D721Med (cell line): ENCODE data around the gene EDC4.

Experiments used
- DNase-seq: peaks from one replicate; pipeline ENCODE4 v3.0.0; 2011; ENCODE audit warnings: low spot score; ENCODE audit not compliant: insufficient read length
- FAIRE-seq: peaks from 2 replicates; lab custom pipeline; 2011; peaks lifted over from hg19 to GRCh38; lab: Jason Lieb, UNC
- TF ChIP-seq, protein P1 (sequence below): IDR thresholded peaks from 2 replicates; pipeline ENCODE4 v1.5.1; 2012; ENCODE audit warnings: mild to moderate bottlenecking, control low read depth; ENCODE audit not compliant: insufficient read depth; ENCODE audit errors: missing control alignments

EDC4 gene

DNA sequence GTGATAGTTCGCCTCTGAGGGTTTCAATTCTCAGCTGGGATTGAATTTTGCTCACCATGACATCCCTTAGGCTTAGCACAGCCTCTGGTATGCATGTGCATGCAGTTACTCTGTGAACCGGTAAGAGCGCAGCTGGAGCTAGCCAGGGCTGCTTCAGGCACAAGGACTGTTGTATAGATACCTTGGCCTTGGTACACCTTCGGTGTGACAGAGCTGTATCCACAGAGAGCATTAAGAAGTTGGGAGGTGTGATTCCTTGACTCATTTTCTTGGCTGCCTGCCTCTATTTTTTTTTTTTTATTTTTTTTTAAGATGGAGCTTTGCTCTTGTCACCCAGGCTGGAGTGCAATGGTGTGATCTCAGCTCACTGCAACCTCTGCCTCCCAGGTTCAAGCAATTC, 28.4 kb upstream of the EDC4 start:
- DNase-seq (no peak), FAIRE-seq (no peak)
- TF ChIP-seq, protein P1, sequence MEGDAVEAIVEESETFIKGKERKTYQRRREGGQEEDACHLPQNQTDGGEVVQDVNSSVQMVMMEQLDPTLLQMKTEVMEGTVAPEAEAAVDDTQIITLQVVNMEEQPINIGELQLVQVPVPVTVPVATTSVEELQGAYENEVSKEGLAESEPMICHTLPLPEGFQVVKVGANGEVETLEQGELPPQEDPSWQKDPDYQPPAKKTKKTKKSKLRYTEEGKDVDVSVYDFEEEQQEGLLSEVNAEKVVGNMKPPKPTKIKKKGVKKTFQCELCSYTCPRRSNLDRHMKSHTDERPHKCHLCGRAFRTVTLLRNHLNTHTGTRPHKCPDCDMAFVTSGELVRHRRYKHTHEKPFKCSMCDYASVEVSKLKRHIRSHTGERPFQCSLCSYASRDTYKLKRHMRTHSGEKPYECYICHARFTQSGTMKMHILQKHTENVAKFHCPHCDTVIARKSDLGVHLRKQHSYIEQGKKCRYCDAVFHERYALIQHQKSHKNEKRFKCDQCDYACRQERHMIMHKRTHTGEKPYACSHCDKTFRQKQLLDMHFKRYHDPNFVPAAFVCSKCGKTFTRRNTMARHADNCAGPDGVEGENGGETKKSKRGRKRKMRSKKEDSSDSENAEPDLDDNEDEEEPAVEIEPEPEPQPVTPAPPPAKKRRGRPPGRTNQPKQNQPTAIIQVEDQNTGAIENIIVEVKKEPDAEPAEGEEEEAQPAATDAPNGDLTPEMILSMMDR = no peak

DNA sequence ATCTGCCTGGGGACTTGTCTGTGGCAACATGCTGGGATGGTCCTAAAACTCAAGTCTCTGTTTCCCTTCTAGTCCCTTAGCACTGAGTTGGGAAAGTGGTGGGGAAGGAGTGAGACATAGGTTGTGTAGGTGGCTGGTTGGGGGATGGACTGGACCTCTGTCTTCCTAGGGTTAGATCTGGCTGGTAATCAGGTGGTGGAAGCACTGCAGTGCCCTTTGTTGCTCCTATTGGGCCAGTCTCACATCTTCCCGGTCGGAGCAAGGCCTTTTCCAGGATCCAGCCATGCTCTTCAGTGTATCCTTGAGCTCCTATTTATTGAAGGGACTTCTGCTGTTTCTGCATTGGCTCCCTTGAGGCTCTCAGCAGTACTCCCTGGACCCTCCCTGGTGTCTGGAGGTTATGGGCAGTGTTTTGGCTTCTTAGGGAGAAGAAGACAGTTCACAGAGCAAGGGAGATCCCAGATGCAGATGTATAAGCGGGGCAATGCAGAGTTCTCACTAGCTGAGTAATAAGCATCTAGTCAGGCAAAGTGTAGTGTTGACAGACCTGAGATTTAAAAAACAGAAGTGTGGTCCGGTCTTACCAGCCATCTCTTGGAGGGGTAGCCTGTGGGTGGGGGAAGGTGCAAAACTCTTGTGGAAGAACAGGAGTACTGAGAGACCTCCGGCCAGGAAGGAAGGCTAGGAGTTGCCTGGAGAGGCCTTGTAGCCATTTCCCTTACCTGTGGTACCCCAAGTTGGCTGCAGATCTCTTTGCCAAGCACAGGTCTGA, 27.4 kb upstream of the EDC4 start:
- FAIRE-seq (no peak), DNase-seq (no peak)
- TF ChIP-seq, protein P1 = no peak

DNA sequence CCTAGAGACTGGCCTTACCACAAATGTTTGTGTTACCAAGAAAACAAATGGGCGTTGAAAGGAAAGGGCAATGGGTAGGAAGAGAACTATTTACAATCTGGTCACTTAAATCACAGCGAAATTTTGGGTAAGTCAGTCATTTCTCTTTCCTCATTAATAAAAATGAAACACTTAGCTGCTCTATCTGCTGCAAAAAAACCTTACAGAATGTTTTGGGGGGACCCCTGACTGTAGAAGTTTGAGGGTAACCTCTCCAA, 26.9 kb upstream of the EDC4 start:
- DNase-seq = no peak
- TF ChIP-seq, protein P1 = no peak
- no peak for FAIRE-seq

DNA sequence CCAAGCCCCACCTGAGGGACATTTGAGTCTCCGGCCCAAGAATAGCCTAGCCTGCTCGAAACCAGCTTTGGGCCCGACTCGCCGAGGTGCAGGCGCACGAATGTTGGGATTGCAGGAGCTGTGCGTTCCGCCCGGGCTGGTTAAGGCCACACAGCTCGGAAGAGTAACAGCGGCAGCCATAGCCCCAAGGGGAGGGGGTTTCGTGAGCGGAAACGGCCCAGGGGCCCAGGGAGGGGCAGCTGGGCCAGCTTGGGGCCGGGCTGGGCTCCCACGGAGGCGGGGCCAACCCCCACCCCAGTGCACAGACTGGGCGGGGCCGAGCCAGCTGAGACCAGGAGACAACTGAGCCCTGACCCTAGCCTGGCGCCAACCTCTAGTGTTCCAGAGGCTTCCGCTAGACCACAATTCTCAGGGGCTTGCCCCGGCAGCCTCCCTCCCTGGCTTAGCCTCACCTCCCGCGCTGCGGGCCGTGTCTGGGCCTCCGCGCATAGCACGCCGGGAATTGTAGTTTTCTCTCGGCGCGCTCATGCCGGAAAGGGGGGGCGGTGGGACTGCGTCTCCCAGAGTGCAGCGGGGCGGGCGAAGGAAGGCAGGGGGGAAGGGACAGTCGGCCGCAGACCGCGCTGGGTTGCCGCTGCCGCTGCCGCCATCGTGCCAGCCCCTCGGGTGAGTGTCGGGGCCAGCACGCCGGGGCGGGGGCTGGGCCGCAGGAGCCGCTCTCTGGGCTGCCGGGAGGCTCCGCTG, 26.4 kb upstream of the EDC4 start, which contains the start of gene NUTF2:
TSS of gene NUTF2 (plus strand) at position 614 of the 744 bp plus-strand sequence. CDS start 18,198 bp downstream, outside the sequence.
- no peak for FAIRE-seq
- TF ChIP-seq, protein P1 = no peak
- peak; percentile 79 for DNase-seq

DNA sequence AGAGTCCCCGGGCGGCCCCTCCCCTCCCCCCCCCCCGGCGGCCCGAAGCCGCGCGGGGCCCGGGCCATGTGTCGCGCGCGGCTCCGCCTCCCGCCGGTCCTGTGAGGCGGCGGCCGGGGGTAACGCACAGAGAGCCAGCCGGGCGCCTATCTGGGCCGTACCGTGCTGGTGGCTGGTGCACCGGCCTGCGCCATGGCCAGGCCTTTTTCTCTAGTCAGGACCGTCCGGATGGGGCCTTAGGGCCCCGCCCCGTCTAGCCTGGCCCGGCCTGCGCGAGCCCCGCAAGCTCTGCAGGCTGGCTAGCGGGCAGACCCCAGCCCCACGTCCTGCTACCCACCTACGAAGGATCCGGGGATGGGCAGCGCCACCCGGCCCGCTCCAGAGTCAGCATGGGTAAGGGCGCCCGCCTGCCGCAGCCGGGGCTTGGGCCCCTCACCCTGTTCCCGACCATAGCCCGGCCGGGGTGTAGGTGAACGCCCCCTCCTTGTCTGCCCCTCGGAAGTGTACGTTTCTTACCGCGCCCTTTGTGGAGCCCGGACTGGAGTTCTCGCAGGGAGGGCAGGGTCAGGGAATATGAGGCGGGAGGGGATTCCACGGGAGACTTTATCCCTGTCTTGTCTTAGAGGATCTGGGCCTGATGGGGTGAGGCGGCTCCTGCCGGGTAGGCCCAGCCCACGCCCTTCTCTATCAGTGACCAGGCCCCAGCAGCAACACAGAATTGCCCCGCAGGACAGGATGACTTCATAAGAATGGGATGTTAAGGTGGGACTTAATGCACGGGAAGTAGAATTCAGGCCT, 25.6 kb upstream of the EDC4 start, which contains the start of gene CENPT:
TSS of gene CENPT (minus strand) at position 630 of the 798 bp plus-strand sequence. CDS start 13,834 bp downstream, outside the sequence.
- TF ChIP-seq, protein P1 = no peak
- FAIRE-seq = no peak
- no peak for DNase-seq

DNA sequence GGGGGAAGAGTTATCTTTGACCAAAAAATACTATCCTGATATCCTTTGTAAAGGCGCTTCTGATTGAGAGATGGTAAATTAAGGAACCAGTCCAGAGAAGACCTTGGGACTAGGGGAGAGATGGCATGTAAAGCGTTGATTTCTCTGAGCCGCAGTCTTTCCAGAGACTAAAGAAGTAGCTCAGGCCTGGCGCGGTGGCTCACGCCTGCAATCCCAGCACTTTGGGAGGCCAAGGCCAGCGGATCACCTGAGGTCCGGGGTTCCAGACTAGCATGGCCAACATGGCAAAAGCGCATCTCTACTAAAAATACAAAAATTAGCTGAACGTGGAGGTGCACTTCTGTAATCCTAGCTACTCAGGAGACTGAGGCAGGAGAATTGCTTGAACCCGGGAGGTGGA, 24.7 kb upstream of the EDC4 start:
- DNase-seq (no peak), FAIRE-seq (no peak)
- TF ChIP-seq, protein P1 = no peak
